Small intestine (tissue), 7 donors: Measurements from ENCODE around the gene SWI5. TPM values are rescaled to one million over a fixed set of nuclear protein-coding genes. Genes with fewer than 3 reads are reported as not detected.

Experiments used
- DNase-seq, 2 donors: peaks; one replicate each; pipeline versions ENCODE4 v3.0.0 to v3.0.0-alpha.2; 2013
- FAIRE-seq: peaks from 2 replicates; lab custom pipeline; 2012; peaks lifted over from hg19 to GRCh38; lab: Jason Lieb, UNC
- H3K27ac ChIP-seq, 3 donors: one replicate each; pipeline ENCODE4 v1.5.1; 2013; ENCODE audit warnings: low read length in 2 of 3, mild to moderate bottlenecking in 2 of 3, control low read depth in 1 of 3, inconsistent platforms in 1 of 3, low read depth in 1 of 3, moderate library complexity in 1 of 3
- H3K27me3 ChIP-seq, 3 donors: one replicate each; pipeline ENCODE4 v1.6.1; 2013; ENCODE audit warnings: low read length in 3 of 3, inconsistent platforms in 1 of 3; ENCODE audit not compliant: control insufficient read depth in 3 of 3, insufficient read depth in 3 of 3
- H3K36me3 ChIP-seq, 3 donors: one replicate each; pipeline ENCODE4 v1.6.1; 2013; ENCODE audit warnings: low read length in 3 of 3, inconsistent platforms in 1 of 3, low read depth in 1 of 3, mild to moderate bottlenecking in 1 of 3, moderate library complexity in 1 of 3; ENCODE audit not compliant: control insufficient read depth in 3 of 3, insufficient read depth in 2 of 3
- H3K4me1 ChIP-seq, 3 donors: one replicate each; pipeline ENCODE4 v1.6.1; 2013; ENCODE audit warnings: low read length in 2 of 3, inconsistent platforms in 1 of 3, low read depth in 1 of 3, mild to moderate bottlenecking in 1 of 3, moderate library complexity in 1 of 3; ENCODE audit not compliant: control insufficient read depth in 3 of 3, insufficient read depth in 2 of 3
- H3K4me3 ChIP-seq, 3 donors: one replicate each; pipeline ENCODE4 v1.5.1; 2013; ENCODE audit warnings: low read length in 3 of 3, control low read depth in 1 of 3, inconsistent platforms in 1 of 3, low read depth in 1 of 3, mild to moderate bottlenecking in 1 of 3, moderate library complexity in 1 of 3
- H3K9me3 ChIP-seq, 2 donors: one replicate each; pipeline ENCODE4 v1.6.1; 2013; ENCODE audit warnings: low read depth in 1 of 2, low read length in 1 of 2; ENCODE audit not compliant: control insufficient read depth in 2 of 2, insufficient read depth in 1 of 2
- WGBS, 3 donors: extraction: QIAGEN DNeasy Blood & Tissue Kit; methylation state at CpG; one replicate each; pipeline ENCODE4 v1.1.7; 2013; 5-methylcytosine and 5-hydroxymethylcytosine counted together
- polyA plus RNA-seq, 4 donors: library from polyadenylated mRNA; stranded (reverse) in 3 of 4; unstranded in 1 of 4; fragments of 200-250 nt in 3 of 4; fragments of 120-200 nt in 1 of 4; gene quantifications; one replicate each; pipeline versions ENCODE4 v1.2.1 to v1.2.3, GENCODE V29; 2013
- donor health status: healthy with polysubstance abuse.
- donor health status: control.
- donor health status: control.
- donor health status: Bipolar disorder and iron deficiency.
- donor health status: healthy.

Gene SWI5
- polyA plus RNA-seq, 4 donors, result 21.4 to 38.5 (median 33.5) TPM

GRCh38 chr9:128242124-128242523 lies 34.0 kb upstream of the SWI5 start:
- H3K9me3 ChIP-seq, result no peaks in the 10 kb centered on the region
- H3K36me3 ChIP-seq, result peaks cover 0 to 51% (median 0%) of the 10 kb centered on the region in 3 donors
- no peak overlapping the region for H3K4me3 ChIP-seq
- FAIRE-seq, result no peak
- no peak overlapping the region for H3K27ac ChIP-seq
- no peaks in the 10 kb centered on the region for H3K27me3 ChIP-seq
- 86 to 90% (median 90%) methylated on average over 4 of the region's 4 CpGs for WGBS, 3 donors
- H3K4me1 ChIP-seq, result peaks cover 0 to 14% (median 3%) of the 10 kb centered on the region in 3 donors
- no peak for DNase-seq

- H3K9me3 ChIP-seq, result no peaks in the 10 kb centered on the region
- DNase-seq (no peak), FAIRE-seq (no peak)
- H3K4me3 ChIP-seq, result no peak overlapping the region
- WGBS, 3 donors, result 52 to 66% (median 57%) methylated on average over 7 of the region's 7 CpGs
- H3K27me3 ChIP-seq, result no peaks in the 10 kb centered on the region
- peaks cover 0 to 53% (median 0%) of the 10 kb centered on the region in 3 donors for H3K36me3 ChIP-seq
- H3K27ac ChIP-seq, result peak overlapping the region in 2 of 3 donors; percentile 47 to 72
- peaks cover 0 to 14% (median 3%) of the 10 kb centered on the region in 3 donors for H3K4me1 ChIP-seq
Observed at GRCh38 chr9:128242828-128243214, 33.3 kb upstream of the SWI5 start.

- Histone ChIP-seq H3K4me1 (peaks cover 0 to 14% (median 3%) of the 10 kb centered on the region in 3 donors), H3K4me3 (peak overlapping the region in 1 of 3 donors; percentile 39), H3K36me3 (peaks cover 0 to 57% (median 0%) of the 10 kb centered on the region in 3 donors), H3K27ac (peak overlapping the region in 2 of 3 donors; percentile 47 to 72), H3K9me3 (no peaks in the 10 kb centered on the region), H3K27me3 (no peaks in the 10 kb centered on the region)
- 52 to 75% (median 62%) methylated on average over 12 to 13 of the region's 13 CpGs for WGBS, 3 donors
- DNase-seq, result no peak
- FAIRE-seq, result no peak
Observed at GRCh38 chr9:128243215-128244018, 32.7 kb upstream of the SWI5 start.

GRCh38 chr9:128244091-128244836 lies 31.8 kb upstream of the SWI5 start:
- Histone ChIP-seq H3K27ac (peak overlapping the region; percentile 17 to 72 (median 50)), H3K36me3 (peaks cover 0 to 55% (median 0%) of the 10 kb centered on the region in 3 donors), H3K27me3 (no peaks in the 10 kb centered on the region), H3K9me3 (no peaks in the 10 kb centered on the region), H3K4me1 (peaks cover 0 to 14% (median 3%) of the 10 kb centered on the region in 3 donors), H3K4me3 (peak overlapping the region in 1 of 3 donors; percentile 39)
- no peak for DNase-seq
- 49 to 69% (median 53%) methylated on average over 10 to 13 of the region's 13 CpGs for WGBS, 3 donors
- FAIRE-seq, result no peak

GRCh38 chr9:128244837-128245231 lies 31.2 kb upstream of the SWI5 start:
- H3K4me3 ChIP-seq, result peak overlapping the region in 1 of 3 donors; percentile 39
- H3K27ac ChIP-seq, result peak overlapping the region; percentile 17 to 72 (median 50)
- peaks cover 0 to 17% (median 3%) of the 10 kb centered on the region in 3 donors for H3K4me1 ChIP-seq
- H3K27me3 ChIP-seq, result no peaks in the 10 kb centered on the region
- FAIRE-seq, result no peak
- peaks cover 0 to 49% (median 0%) of the 10 kb centered on the region in 3 donors for H3K36me3 ChIP-seq
- peak in 1 of 2 donors; percentile 55 for DNase-seq
- 10 to 26% (median 21%) methylated on average over 12 to 18 of the region's 18 CpGs for WGBS, 3 donors
- no peaks in the 10 kb centered on the region for H3K9me3 ChIP-seq

GRCh38 chr9:128245421-128246151 lies 30.5 kb upstream of the SWI5 start:
- H3K9me3 ChIP-seq, result no peaks in the 10 kb centered on the region
- H3K27me3 ChIP-seq, result no peaks in the 10 kb centered on the region
- no peak overlapping the region for H3K4me3 ChIP-seq
- peak in 1 of 2 donors; percentile 33 for DNase-seq
- H3K4me1 ChIP-seq, result peaks cover 0 to 19% (median 3%) of the 10 kb centered on the region in 3 donors
- 46 to 68% (median 57%) methylated on average over 13 of the region's 13 CpGs for WGBS, 3 donors
- peak overlapping the region in 1 of 3 donors; percentile 66 for H3K27ac ChIP-seq
- no peak for FAIRE-seq
- peaks cover 0 to 43% (median 0%) of the 10 kb centered on the region in 3 donors for H3K36me3 ChIP-seq

GRCh38 chr9:128246471-128246870 lies 29.6 kb upstream of the SWI5 start:
- FAIRE-seq (no peak), DNase-seq (no peak)
- WGBS, 3 donors, result 55 to 63% (median 58%) methylated on average over 2 of the region's 2 CpGs
- Histone ChIP-seq H3K36me3 (peaks cover 0 to 40% (median 0%) of the 10 kb centered on the region in 3 donors), H3K9me3 (no peaks in the 10 kb centered on the region), H3K27ac (peak overlapping the region in 2 of 3 donors; percentile 14 to 66), H3K27me3 (peaks cover 0 to 3% (median 0%) of the 10 kb centered on the region in 3 donors), H3K4me1 (peaks cover 0 to 25% (median 6%) of the 10 kb centered on the region in 3 donors), H3K4me3 (no peak overlapping the region)
